H9 (cell line): ENCODE data around the gene DDX27. TPM values are rescaled to one million over a fixed set of nuclear protein-coding genes. Genes with fewer than 3 reads are reported as not detected.

Experiments used
- DNase-seq: peaks from one replicate; pipeline ENCODE4 v3.0.0-alpha.2; 2017
- H2AFZ ChIP-seq: one replicate; pipeline ENCODE4 v1.6.1; 2013; ENCODE audit warnings: mild to moderate bottlenecking, low read length, control low read depth, moderate library complexity
- H2AK5ac ChIP-seq: 2 replicates; pipeline ENCODE4 v1.6.1; 2013; ENCODE audit warnings: low read length, control low read depth, mixed read lengths; ENCODE audit not compliant: insufficient read length
- H2BK120ac ChIP-seq: one replicate; pipeline ENCODE4 v1.6.1; 2013; ENCODE audit warnings: low read depth, mild to moderate bottlenecking, low read length, control low read depth, inconsistent platforms; ENCODE audit not compliant: poor library complexity, severe bottlenecking
- H2BK12ac ChIP-seq: 2 replicates; pipeline ENCODE4 v1.6.1; 2013; ENCODE audit warnings: low read length, control low read depth, mixed read lengths, low read depth; ENCODE audit not compliant: insufficient read length
- H2BK15ac ChIP-seq: 2 replicates; pipeline ENCODE4 v1.6.1; 2013; ENCODE audit warnings: low read depth, low read length, control low read depth
- H2BK20ac ChIP-seq: one replicate; pipeline ENCODE4 v1.6.1; 2013; ENCODE audit warnings: low read depth, mild to moderate bottlenecking, low read length, control low read depth, inconsistent platforms; ENCODE audit not compliant: poor library complexity, severe bottlenecking
- H2BK5ac ChIP-seq: 2 replicates; pipeline ENCODE4 v1.6.1; 2013; ENCODE audit warnings: low read length, control low read depth, mixed read lengths; ENCODE audit not compliant: insufficient read length
- H3K14ac ChIP-seq: 2 replicates; pipeline ENCODE4 v1.6.1; 2013; ENCODE audit warnings: low read length, control low read depth; ENCODE audit not compliant: insufficient read depth
- H3K18ac ChIP-seq: 2 replicates; pipeline ENCODE4 v1.6.1; 2013; ENCODE audit warnings: low read depth, mild to moderate bottlenecking, mixed read lengths, low read length, control low read depth; ENCODE audit not compliant: insufficient read length
- H3K23ac ChIP-seq: 2 replicates; pipeline ENCODE4 v1.6.1; 2013; ENCODE audit warnings: low read length, control low read depth, mixed read lengths, low read depth; ENCODE audit not compliant: insufficient read length
- H3K23me2 ChIP-seq: 2 replicates; pipeline ENCODE4 v1.6.1; 2013; ENCODE audit warnings: low read depth, mild to moderate bottlenecking, mixed read lengths, low read length, control low read depth; ENCODE audit not compliant: insufficient read length, poor library complexity, severe bottlenecking
- H3K27ac ChIP-seq: 2 replicates; pipeline ENCODE4 v1.5.1; 2013; ENCODE audit warnings: low read length, control low read depth, mixed read lengths, low read depth; ENCODE audit not compliant: insufficient read length
- H3K27me3 ChIP-seq: 2 replicates; pipeline ENCODE4 v1.6.1; 2013; ENCODE audit warnings: low read length, control low read depth, inconsistent platforms; ENCODE audit not compliant: insufficient read depth
- H3K4ac ChIP-seq: 2 replicates; pipeline ENCODE4 v1.6.1; 2013; ENCODE audit warnings: low read depth, mild to moderate bottlenecking, control low read depth, inconsistent platforms, low read length, moderate library complexity
- H3K4me1 ChIP-seq: 2 replicates; pipeline ENCODE4 v1.6.1; 2013; ENCODE audit warnings: low read length, control low read depth, inconsistent platforms; ENCODE audit not compliant: insufficient read depth
- H3K4me2 ChIP-seq: 2 replicates; pipeline ENCODE4 v1.6.1; 2013; ENCODE audit warnings: low read length, control low read depth, mixed read lengths; ENCODE audit not compliant: insufficient read length, insufficient read depth
- H3K56ac ChIP-seq: 2 replicates; pipeline ENCODE4 v1.6.1; 2013; ENCODE audit warnings: low read depth, mild to moderate bottlenecking, mixed read lengths, low read length, control low read depth; ENCODE audit not compliant: insufficient read length
- H3K79me1 ChIP-seq: 2 replicates; pipeline ENCODE4 v1.6.1; 2013; ENCODE audit warnings: low read depth, mild to moderate bottlenecking, moderate library complexity, low read length, control low read depth, inconsistent platforms; ENCODE audit not compliant: insufficient read depth, poor library complexity, severe bottlenecking
- H3K79me2 ChIP-seq: 2 replicates; pipeline ENCODE4 v1.6.1; 2013; ENCODE audit warnings: low read length, control low read depth, inconsistent platforms; ENCODE audit not compliant: insufficient read depth
- H3K9ac ChIP-seq: 2 replicates; pipeline ENCODE4 v1.6.1; 2013; ENCODE audit warnings: low read length, control low read depth, mixed read lengths; ENCODE audit not compliant: insufficient read length; ENCODE audit errors: extremely low read depth
- H3K9me3 ChIP-seq: one replicate; pipeline ENCODE4 v1.6.1; 2013; ENCODE audit warnings: low read depth, low read length, inconsistent platforms; ENCODE audit not compliant: control insufficient read depth
- H3T11ph ChIP-seq: one replicate; pipeline ENCODE4 v1.6.1; 2013; ENCODE audit warnings: mild to moderate bottlenecking, low read length, control low read depth, inconsistent platforms
- H4K20me1 ChIP-seq: one replicate; pipeline ENCODE4 v1.6.1; 2013; ENCODE audit not compliant: control insufficient read depth, insufficient read length, insufficient read depth
- H4K5ac ChIP-seq: 2 replicates; pipeline ENCODE4 v1.6.1; 2013; ENCODE audit warnings: low read depth, mild to moderate bottlenecking, mixed read lengths, low read length, control low read depth; ENCODE audit not compliant: insufficient read length
- H4K8ac ChIP-seq: replicated peaks from 2 replicates; pipeline ENCODE4 v1.6.1; 2013; ENCODE audit warnings: low read length, control low read depth, mixed read lengths, low read depth; ENCODE audit not compliant: insufficient read length
- H4K91ac ChIP-seq: 2 replicates; pipeline ENCODE4 v1.6.1; 2013; ENCODE audit warnings: low read depth, mild to moderate bottlenecking, moderate library complexity, mixed read lengths, low read length, control low read depth; ENCODE audit not compliant: insufficient read length
- H3K27ac Mint-ChIP-seq, 3 experiments: 2 replicates in 2 of 3; 3 replicates in 1 of 3; pipeline ENCODE4 v1.8.0; 2020 to 2021; ENCODE audit warnings: mixed read lengths in 3 of 3, mild to moderate bottlenecking in 1 of 3, moderate library complexity in 1 of 3
- H3K27me3 Mint-ChIP-seq: 2 replicates; pipeline ENCODE4 v1.8.0; 2021; ENCODE audit warnings: low read depth, mild to moderate bottlenecking, moderate library complexity, mixed read lengths
- H3K36me3 Mint-ChIP-seq, 3 experiments: 2 replicates in 2 of 3; 3 replicates in 1 of 3; pipeline ENCODE4 v1.8.0; 2020 to 2021; ENCODE audit warnings: low read depth in 3 of 3, mixed read lengths in 3 of 3; ENCODE audit not compliant: insufficient read depth in 1 of 3
- H3K4me1 Mint-ChIP-seq, 2 experiments: 2 replicates each; pipeline ENCODE4 v1.8.0; 2020; ENCODE audit warnings: mixed read lengths in 2 of 2
- H3K4me3 Mint-ChIP-seq, 2 experiments: 2 replicates in 1 of 2; 3 replicates in 1 of 2; pipeline ENCODE4 v1.8.0; 2020 to 2021; ENCODE audit warnings: mild to moderate bottlenecking in 2 of 2, mixed read lengths in 2 of 2, moderate library complexity in 1 of 2
- H3K9me3 Mint-ChIP-seq, 2 experiments: 2 replicates in 1 of 2; 3 replicates in 1 of 2; pipeline ENCODE4 v1.8.0; 2020; ENCODE audit warnings: mild to moderate bottlenecking in 2 of 2, mixed read lengths in 2 of 2, moderate library complexity in 1 of 2
- CTCF ChIP-seq: fragments of 200-600 bp; sonication (generic); conservative IDR thresholded peaks from 3 replicates; pipeline ENCODE4 v1.8.0; 2021; ENCODE audit warnings: antibody characterized with exemption, mild to moderate bottlenecking
- WGBS: extraction: QIAGEN DNeasy Blood & Tissue Kit; methylation state at CpG from one replicate; pipeline ENCODE4 v1.1.7; 2013; ENCODE audit warnings: missing lambda C conversion rate, low lambda C conversion rate, mixed read lengths; ENCODE audit not compliant: insufficient read length; ENCODE audit errors: extremely low coverage; 5-methylcytosine and 5-hydroxymethylcytosine counted together
- total RNA-seq: library from RNA; stranded (reverse); gene quantifications from 2 replicates; pipeline ENCODE4 v1.2.1, GENCODE V29; 2021

Gene DDX27
- total RNA-seq, 1 experiment from 2014 or later: 46.9 TPM

- Histone ChIP-seq H4K5ac (no peak overlapping the region), H2BK20ac (no peak overlapping the region), H3T11ph (no peak overlapping the region), H2BK120ac (no peak overlapping the region), H2AFZ (no peak overlapping the region), H2BK12ac (no peak overlapping the region), H3K9ac (peak overlapping the region; percentile 99), H3K79me1 (no peaks in the 10 kb centered on the region), H3K56ac (no peak overlapping the region), H3K79me2 (peaks cover 68% of the 10 kb centered on the region), H4K8ac (no peak overlapping the region), H3K4me2 (peak overlapping the region; percentile 100), H4K20me1 (no peaks in the 10 kb centered on the region), H2BK15ac (no peak overlapping the region), H4K91ac (no peak overlapping the region), H2AK5ac (no peak overlapping the region), H3K27ac (peak overlapping the region; percentile 51), H3K14ac (no peak overlapping the region), H2BK5ac (no peak overlapping the region), H3K27me3 (no peaks in the 10 kb centered on the region), H3K9me3 (no peaks in the 10 kb centered on the region), H3K23ac (no peak overlapping the region), H3K4me1 (no peaks in the 10 kb centered on the region), H3K18ac (no peak overlapping the region), H3K4ac (no peak overlapping the region), H3K23me2 (peaks cover 32% of the 10 kb centered on the region)
- Mint-ChIP-seq H3K27me3 (peaks cover 19% of the 10 kb centered on the region), H3K4me1 (peaks cover 67 to 80% of the 10 kb centered on the region in 2 experiments), H3K27ac (peak overlapping the region; percentile 82 to 99 (median 97)), H3K9me3 (peaks cover 24 to 36% of the 10 kb centered on the region in 2 experiments), H3K4me3 (peak overlapping the region; percentile 99), H3K36me3 (peaks cover 96 to 100% (median 100%) of the 10 kb centered on the region in 3 experiments)
- no CpG with 5 or more reads among the region's 9 CpGs for WGBS
- DNase-seq: no peak
- TF ChIP-seq CTCF: no peak
These were observed 64.0 kb downstream of the DDX27 start for GRCh38 chr20:49283176-49283702.
